Measurements from ENCODE around the gene AHNAK.
"Not testable (repeated sequence)": the region's sequence is repeated elsewhere in the genome, so short reads cannot be mapped to it uniquely, and the experiment has no call there.

The AHNAK gene

GRCh38 chr11:62532096-62532495, 14.5 kb downstream of the AHNAK start:
- DNase-seq: no peak

- DNase-seq: peak; percentile 25
Measured at GRCh38 chr11:62516736-62517371, 29.8 kb downstream of the AHNAK start.

GRCh38 chr11:62514151-62514550, 32.5 kb downstream of the AHNAK start:
- peak; percentile 45 for DNase-seq

- peak; percentile 51 for DNase-seq
Measured at GRCh38 chr11:62513626-62514025, 33.0 kb downstream of the AHNAK start.

- DNase-seq: peak; percentile 35
Measured at GRCh38 chr11:62512961-62513360, 33.6 kb downstream of the AHNAK start.

GRCh38 chr11:62508336-62509058, 38.1 kb downstream of the AHNAK start:
- no peak for DNase-seq

GRCh38 chr11:62507125-62507422, 39.5 kb downstream of the AHNAK start:
- DNase-seq: no peak

- no peak for DNase-seq
Measured at GRCh38 chr11:62506413-62507124, 40.0 kb downstream of the AHNAK start.

GRCh38 chr11:62505440-62506091, 41.0 kb downstream of the AHNAK start:
- DNase-seq: no peak

GRCh38 chr11:62505059-62505439, 41.6 kb downstream of the AHNAK start:
- DNase-seq: no peak

- no peak for DNase-seq
Measured at GRCh38 chr11:62504158-62504973, 42.2 kb downstream of the AHNAK start.

GRCh38 chr11:62502030-62502730, 44.4 kb downstream of the AHNAK start:
- DNase-seq: no peak

- no peak for DNase-seq
Measured at GRCh38 chr11:62501432-62501891, 45.1 kb downstream of the AHNAK start.

- no peak for DNase-seq
Measured at GRCh38 chr11:62500650-62501030, 46.0 kb downstream of the AHNAK start.

- no peak for DNase-seq
Measured at GRCh38 chr11:62499944-62500649, 46.5 kb downstream of the AHNAK start.

GRCh38 chr11:62499311-62499943, 47.2 kb downstream of the AHNAK start:
- not testable (repeated sequence) for DNase-seq

GRCh38 chr11:62498492-62499286, 47.9 kb downstream of the AHNAK start:
- DNase-seq: no peak

GRCh38 chr11:62498031-62498430, 48.6 kb downstream of the AHNAK start:
- DNase-seq: no peak

- peak; percentile 22 for DNase-seq
Measured at GRCh38 chr11:62497132-62497801, 49.3 kb downstream of the AHNAK start.

Data from CD4-positive, alpha-beta T cell treated with Interleukin-12 subunit alpha and Interleukin-12 subunit beta, for 1 hour (primary cell).